ENCODE data around the gene GMCL2. TPM values are rescaled to one million over a fixed set of nuclear protein-coding genes. Genes with fewer than 3 reads are reported as not detected.

GMCL2 gene
- total and polyA plus RNA-seq, 12 donors = not detected

GRCh38 chr5:178141550-178141949, 45.6 kb downstream of the GMCL2 start:
- TF ChIP-seq CTCF (IDR thresholded peaks at IDR 0.05) (no peak), POLR2A (IDR thresholded peaks at IDR 0.05) (no peak)
- intact Hi-C loops (cut with DNase I) = no loop called here
- Histone ChIP-seq H3K27me3 (no peaks in the 10 kb centered on the region), H3K4me1 (replicated peaks in 1 of 2) (no peaks in the 10 kb centered on the region), H3K4me3 (no peak overlapping the region), H3K36me3 (replicated peaks in 1 of 2) (peaks cover 0 to 73% of the 10 kb centered on the region in 2 donors), H3K9me3 (replicated peaks in 1 of 3) (no peaks in the 10 kb centered on the region), H3K27ac (no peak overlapping the region)
- DNase-seq = no peak
- 95 to 98% (median 97%) methylated on average over 4 of the region's 4 CpGs for WGBS, 4 donors

- Histone ChIP-seq H3K36me3 (replicated peaks in 1 of 2) (peaks cover 0 to 45% of the 10 kb centered on the region in 2 donors), H3K9me3 (replicated peaks in 1 of 3) (no peaks in the 10 kb centered on the region), H3K4me1 (replicated peaks in 1 of 2) (no peaks in the 10 kb centered on the region), H3K27me3 (no peaks in the 10 kb centered on the region), H3K27ac (no peak overlapping the region), H3K4me3 (no peak overlapping the region)
- intact Hi-C loops (cut with DNase I) = no loop called here
- TF ChIP-seq POLR2A (IDR thresholded peaks at IDR 0.05) (no peak), CTCF (IDR thresholded peaks at IDR 0.05) (no peak)
- DNase-seq = no peak
- WGBS, 4 donors = 89 to 92% (median 90%) methylated on average over 10 to 12 of the region's 12 CpGs
These were observed 49.2 kb downstream of the GMCL2 start for GRCh38 chr5:178137991-178138390.

GRCh38 chr5:178136990-178137389, 50.2 kb downstream of the GMCL2 start:
- peaks cover 2 to 4% of the 10 kb centered on the region in 2 donors for H3K4me1 ChIP-seq (replicated peaks in 1 of 2)
- intact Hi-C loops (cut with DNase I) = no loop called here
- H3K27ac ChIP-seq = no peak overlapping the region
- no peak overlapping the region for H3K4me3 ChIP-seq
- no peaks in the 10 kb centered on the region for H3K27me3 ChIP-seq
- H3K9me3 ChIP-seq (replicated peaks in 1 of 3) = no peaks in the 10 kb centered on the region
- peaks cover 0 to 35% of the 10 kb centered on the region in 2 donors for H3K36me3 ChIP-seq (replicated peaks in 1 of 2)
- 84 to 90% (median 85%) methylated on average over 10 of the region's 10 CpGs for WGBS, 4 donors
- TF ChIP-seq POLR2A (IDR thresholded peaks at IDR 0.05) (no peak), CTCF (IDR thresholded peaks at IDR 0.05) (no peak)
- DNase-seq = no peak

Other genes starting within 250 kb of the GMCL2 start
- gene PROP1, start 191.1 kb downstream of the GMCL2 start, total RNA-seq = not detected
- not detected for gene PROP1, start 191.1 kb downstream of the GMCL2 start, polyA plus RNA-seq
- 1 to 10 TPM in 4 of 9 donors, under 1 TPM in 5; 0.39 to 2.1 (median 0.91) TPM for gene N4BP3, start 73.8 kb downstream of the GMCL2 start, total RNA-seq
- 1 to 10 TPM in 1 of 3 donors, under 1 TPM in 2; 0.31 to 2.6 (median 0.88) TPM for gene N4BP3, start 73.8 kb downstream of the GMCL2 start, polyA plus RNA-seq
- 10 to 100 TPM; 30.7 to 51.4 (median 39.5) TPM for gene RMND5B, start 56.4 kb downstream of the GMCL2 start, total RNA-seq
- 10 to 100 TPM; 28.1 to 36.7 (median 35.5) TPM for gene RMND5B, start 56.4 kb downstream of the GMCL2 start, polyA plus RNA-seq
- 100 to 1,000 TPM in 7 of 9 donors, 10 to 100 TPM in 2; 70.6 to 269 (median 127) TPM for gene NHP2, start 33.5 kb downstream of the GMCL2 start, total RNA-seq
- 100 to 1,000 TPM in 1 of 3 donors, 10 to 100 TPM in 2; 65.2 to 106 (median 68.6) TPM for gene NHP2, start 33.5 kb downstream of the GMCL2 start, polyA plus RNA-seq
- gene HNRNPAB, start 17.2 kb upstream of the GMCL2 start, total RNA-seq = 100 to 1,000 TPM in 7 of 9 donors, 10 to 100 TPM in 2; 40.7 to 265 (median 117) TPM
- gene HNRNPAB, start 17.2 kb upstream of the GMCL2 start, polyA plus RNA-seq = 100 to 1,000 TPM; 112 to 195 (median 146) TPM
- 10 to 100 TPM; 15.0 to 93.2 (median 56.0) TPM for gene PHYKPL, start 45.4 kb upstream of the GMCL2 start, total RNA-seq
- 100 to 1,000 TPM in 1 of 3 donors, 10 to 100 TPM in 2; 21.2 to 125 (median 89.6) TPM for gene PHYKPL, start 45.4 kb upstream of the GMCL2 start, polyA plus RNA-seq